ENCODE data around the gene FAIM2.

Gene FAIM2

DNA sequence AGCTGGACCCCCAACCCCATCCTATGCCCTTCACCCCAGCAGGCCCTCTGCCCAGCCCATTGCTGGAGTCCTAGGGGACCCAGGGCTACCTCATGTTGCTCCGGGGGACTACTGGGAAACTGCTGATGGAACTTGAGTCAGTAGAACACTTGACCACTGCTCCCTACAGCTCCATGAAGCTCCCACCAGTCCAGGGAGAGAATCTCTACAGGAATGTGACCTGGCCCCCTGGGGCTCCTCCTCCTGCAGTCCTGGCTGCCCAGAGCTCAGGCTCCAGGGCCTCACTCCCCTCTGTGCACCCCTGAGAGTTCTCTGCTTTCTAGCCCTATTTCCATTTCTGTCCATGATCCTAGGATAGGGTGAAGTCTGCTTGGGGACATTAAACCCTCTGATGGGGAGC is 36.0 kb upstream of the FAIM2 start:
- TF ChIP-seq CTCF (IDR thresholded peaks at IDR 0.05; ENCODE audit: low read depth, low read length) = no peak
- in situ Hi-C loops (cut with HindIII; ENCODE audit: low sequenced_read_pairs) = no loop called here
- DNase-seq (ENCODE audit: low read depth, low spot score) = no peak
- H3K4me3 ChIP-seq (ENCODE audit: low read depth, low read length) = no peak overlapping the region

DNA sequence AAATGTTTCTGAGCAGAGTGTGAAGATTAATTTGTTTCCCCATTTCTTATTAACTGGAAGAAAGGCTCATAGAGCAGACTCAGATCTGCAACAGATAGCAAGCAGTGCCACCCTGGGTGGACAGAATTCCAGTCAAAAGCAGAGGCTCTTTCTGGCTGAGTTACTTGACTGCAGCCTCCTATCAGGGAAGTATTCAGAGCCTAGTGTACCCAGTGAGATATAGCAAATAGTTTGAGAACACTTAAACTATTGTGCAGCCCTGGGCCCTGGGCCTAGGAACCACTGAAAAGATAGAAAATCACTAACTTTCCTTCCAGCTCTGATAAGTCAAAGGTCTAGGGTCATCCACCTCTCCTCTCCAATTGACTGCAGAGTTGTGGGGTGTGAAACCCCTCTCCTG is 35.6 kb upstream of the FAIM2 start:
- DNase-seq (ENCODE audit: low read depth, low spot score) = no peak
- in situ Hi-C loops (cut with HindIII; ENCODE audit: low sequenced_read_pairs) = no loop called here
- no peak overlapping the region for H3K4me3 ChIP-seq (ENCODE audit: low read depth, low read length)
- TF ChIP-seq CTCF (IDR thresholded peaks at IDR 0.05; ENCODE audit: low read depth, low read length) = no peak

GRCh38 chr12:49937639-49938300 is 34.1 kb upstream of the FAIM2 start:
- in situ Hi-C loops (cut with HindIII; ENCODE audit: low sequenced_read_pairs) = no loop called here
- no peak for TF ChIP-seq CTCF (IDR thresholded peaks at IDR 0.05; ENCODE audit: low read depth, low read length)
- DNase-seq (ENCODE audit: low read depth, low spot score) = no peak
- no peak overlapping the region for H3K4me3 ChIP-seq (ENCODE audit: low read depth, low read length)

DNA sequence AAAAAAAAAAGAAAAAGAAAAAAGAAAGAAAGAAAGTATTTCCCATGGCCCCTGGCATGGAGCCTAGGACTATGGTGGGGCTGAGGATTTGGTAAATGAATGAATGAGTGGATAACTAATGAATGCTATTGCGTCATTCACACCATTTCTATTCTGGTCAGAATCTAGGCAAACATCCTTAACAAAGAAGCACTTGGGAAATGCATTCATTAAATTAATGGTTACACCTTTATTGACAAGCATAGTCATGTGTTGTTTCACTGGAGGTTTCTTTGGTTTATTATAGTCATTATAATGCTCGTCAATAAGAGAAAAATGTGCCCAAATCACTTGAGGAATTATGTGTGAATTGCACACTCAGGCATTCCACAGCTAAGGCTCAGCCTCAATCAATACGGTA is 33.2 kb upstream of the FAIM2 start:
- in situ Hi-C loops (cut with HindIII; ENCODE audit: low sequenced_read_pairs) = no loop called here
- no peak for TF ChIP-seq CTCF (IDR thresholded peaks at IDR 0.05; ENCODE audit: low read depth, low read length)
- no peak overlapping the region for H3K4me3 ChIP-seq (ENCODE audit: low read depth, low read length)
- no peak for DNase-seq (ENCODE audit: low read depth, low spot score)

DNA sequence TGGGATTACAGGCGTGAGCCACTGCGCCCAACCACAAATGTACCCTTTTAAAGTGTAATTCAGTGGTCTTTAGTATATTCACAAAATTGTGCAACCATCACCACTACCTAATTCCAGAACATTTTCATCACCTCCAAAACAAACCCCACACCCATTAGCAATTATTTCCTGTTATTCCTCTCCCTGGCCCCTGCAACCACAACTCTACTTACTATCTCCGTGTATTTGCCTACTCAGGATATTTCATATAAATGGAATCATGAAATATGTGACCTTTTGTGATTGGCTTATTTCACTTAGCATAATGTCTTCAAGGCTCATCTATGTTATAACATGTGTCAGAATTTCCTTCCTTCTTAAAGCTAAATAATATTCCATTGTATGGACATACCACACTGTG is 30.8 kb upstream of the FAIM2 start:
- no peak overlapping the region for H3K4me3 ChIP-seq (ENCODE audit: low read depth, low read length)
- no peak for DNase-seq (ENCODE audit: low read depth, low spot score)
- in situ Hi-C loops (cut with HindIII; ENCODE audit: low sequenced_read_pairs) = no loop called here
- no peak for TF ChIP-seq CTCF (IDR thresholded peaks at IDR 0.05; ENCODE audit: low read depth, low read length)

- H3K4me3 ChIP-seq (ENCODE audit: low read depth, low read length) = no peak overlapping the region
- DNase-seq (ENCODE audit: low read depth, low spot score) = peak; percentile 59
- in situ Hi-C loops (cut with HindIII; ENCODE audit: low sequenced_read_pairs) = no loop called here
- no peak for TF ChIP-seq CTCF (IDR thresholded peaks at IDR 0.05; ENCODE audit: low read depth, low read length)
These were observed 30.1 kb upstream of the FAIM2 start for GRCh38 chr12:49933796-49934195.

All from astrocyte of the spinal cord (primary cell).